GM12872 (cell line): Measurements from ENCODE around the gene NMNAT3.

ENCODE experiments used
- TF ChIP-seq, protein P1 (sequence below): IDR thresholded peaks from 3 replicates; pipeline ENCODE4 v1.5.1; 2011; ENCODE audit warnings: low read depth, mild to moderate bottlenecking, low read length, moderate library complexity; ENCODE audit not compliant: insufficient read depth

Gene NMNAT3

GRCh38 chr3:139517321-139518065 lies 160.3 kb downstream of the NMNAT3 start:
- TF ChIP-seq, protein P1, sequence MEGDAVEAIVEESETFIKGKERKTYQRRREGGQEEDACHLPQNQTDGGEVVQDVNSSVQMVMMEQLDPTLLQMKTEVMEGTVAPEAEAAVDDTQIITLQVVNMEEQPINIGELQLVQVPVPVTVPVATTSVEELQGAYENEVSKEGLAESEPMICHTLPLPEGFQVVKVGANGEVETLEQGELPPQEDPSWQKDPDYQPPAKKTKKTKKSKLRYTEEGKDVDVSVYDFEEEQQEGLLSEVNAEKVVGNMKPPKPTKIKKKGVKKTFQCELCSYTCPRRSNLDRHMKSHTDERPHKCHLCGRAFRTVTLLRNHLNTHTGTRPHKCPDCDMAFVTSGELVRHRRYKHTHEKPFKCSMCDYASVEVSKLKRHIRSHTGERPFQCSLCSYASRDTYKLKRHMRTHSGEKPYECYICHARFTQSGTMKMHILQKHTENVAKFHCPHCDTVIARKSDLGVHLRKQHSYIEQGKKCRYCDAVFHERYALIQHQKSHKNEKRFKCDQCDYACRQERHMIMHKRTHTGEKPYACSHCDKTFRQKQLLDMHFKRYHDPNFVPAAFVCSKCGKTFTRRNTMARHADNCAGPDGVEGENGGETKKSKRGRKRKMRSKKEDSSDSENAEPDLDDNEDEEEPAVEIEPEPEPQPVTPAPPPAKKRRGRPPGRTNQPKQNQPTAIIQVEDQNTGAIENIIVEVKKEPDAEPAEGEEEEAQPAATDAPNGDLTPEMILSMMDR: no peak

- TF ChIP-seq, protein P1: no peak
These were observed 163.0 kb downstream of the NMNAT3 start for GRCh38 chr3:139514741-139515140.
